ENCODE results near the gene SLC47A2.

The SLC47A2 gene

DNA sequence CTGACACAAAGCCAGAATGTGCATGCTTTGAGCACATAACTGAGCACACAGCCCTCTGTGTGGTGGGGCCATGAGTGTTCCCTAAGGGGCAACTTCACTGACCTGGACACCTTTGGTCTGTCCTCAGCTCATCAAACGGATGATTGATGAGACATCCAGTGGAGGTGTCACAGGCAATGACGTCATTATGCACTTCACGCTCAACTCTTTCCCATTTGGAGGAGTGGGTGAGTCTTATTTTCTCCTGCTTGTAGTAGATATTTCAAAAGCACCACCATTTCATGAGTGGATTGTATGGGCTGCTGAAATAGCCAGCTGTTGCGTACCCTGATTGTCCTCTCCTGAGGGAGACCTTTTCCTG, 51.6 kb downstream of the SLC47A2 start:
- DNase-seq = no peak

DNA sequence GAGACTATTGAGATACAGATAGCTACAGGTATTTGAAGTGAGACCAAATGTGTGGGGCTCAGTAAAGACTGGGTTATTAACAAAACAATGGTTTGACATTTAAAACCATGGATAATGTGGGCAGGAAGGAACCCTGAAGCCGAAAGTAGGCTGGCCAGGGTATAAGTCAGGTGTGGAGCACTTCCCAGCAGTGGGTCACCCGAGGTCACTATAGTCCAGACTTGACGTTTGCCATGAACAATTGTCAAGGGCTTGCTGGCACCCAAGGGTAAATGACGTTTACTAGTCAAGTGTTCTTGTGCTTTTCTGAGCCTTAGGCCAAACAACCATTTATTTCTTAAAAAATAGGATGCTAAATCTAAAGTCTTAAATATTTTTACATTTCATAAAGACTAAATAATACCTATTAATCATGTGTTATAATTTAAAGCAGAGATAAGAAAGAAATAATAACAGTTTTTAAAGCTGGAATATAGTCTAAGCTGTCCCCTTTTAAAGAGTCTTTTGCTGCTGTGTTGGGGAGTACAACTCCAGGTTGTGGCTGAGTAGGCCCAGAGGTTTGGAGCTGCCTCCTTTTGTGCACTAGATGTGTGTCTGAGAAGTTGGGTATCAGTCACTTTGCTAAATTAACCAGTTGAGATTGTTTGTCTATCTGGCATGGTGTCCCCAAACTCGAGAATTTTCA, 52.1 kb downstream of the SLC47A2 start:
- DNase-seq = no peak

GRCh38 chr17:19663097-19663496, 53.3 kb downstream of the SLC47A2 start:
- no peak for DNase-seq

DNA sequence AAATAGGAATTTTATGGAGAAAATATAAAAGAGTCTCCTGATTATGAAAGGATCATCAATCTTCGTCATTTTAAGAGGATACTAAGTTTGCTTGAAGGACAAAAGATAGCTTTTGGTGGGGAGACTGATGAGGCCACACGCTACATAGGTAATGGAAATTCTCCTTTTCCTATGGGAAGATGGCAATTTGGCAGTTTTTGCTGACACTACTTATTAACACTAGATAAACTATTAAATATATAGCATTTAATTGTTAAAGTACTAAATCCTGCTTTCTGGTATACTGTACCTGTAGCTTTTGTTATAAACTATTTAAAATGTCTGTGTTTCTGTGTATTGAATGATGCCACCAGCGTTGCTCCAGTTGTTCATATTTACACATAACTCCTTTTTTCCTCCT, 55.3 kb downstream of the SLC47A2 start:
- DNase-seq = no peak

DNA sequence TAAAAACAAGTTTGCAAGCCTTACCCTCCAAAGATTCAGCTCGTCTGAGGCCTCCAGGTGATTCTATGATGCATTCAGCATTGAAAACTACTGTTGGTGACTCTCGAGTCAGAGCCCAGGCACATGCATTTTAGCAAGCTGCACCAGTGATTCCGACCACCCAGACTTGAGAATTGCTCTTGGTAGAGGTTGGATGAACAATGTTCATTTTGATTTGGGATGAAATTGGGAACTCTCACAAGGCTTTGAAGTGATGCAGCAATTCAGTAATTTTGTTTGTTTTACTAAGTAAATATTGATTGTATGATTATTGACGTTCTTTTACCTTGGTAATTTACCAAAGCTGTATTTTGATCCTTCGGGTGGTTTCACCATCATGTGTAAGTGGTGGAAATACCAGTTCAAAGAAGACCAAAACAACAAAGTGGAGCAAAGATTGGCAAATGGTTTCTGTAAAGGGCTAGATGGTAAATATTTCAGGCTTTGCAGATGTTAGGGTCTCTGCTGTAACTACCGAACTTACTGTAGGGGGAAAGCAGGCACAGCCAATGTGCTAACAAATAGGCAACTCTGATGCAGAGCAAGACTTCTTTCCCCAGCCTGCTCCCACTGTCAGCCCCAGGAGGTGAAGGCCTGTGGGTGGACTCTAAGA, 56.0 kb downstream of the SLC47A2 start:
- no peak for DNase-seq

DNA sequence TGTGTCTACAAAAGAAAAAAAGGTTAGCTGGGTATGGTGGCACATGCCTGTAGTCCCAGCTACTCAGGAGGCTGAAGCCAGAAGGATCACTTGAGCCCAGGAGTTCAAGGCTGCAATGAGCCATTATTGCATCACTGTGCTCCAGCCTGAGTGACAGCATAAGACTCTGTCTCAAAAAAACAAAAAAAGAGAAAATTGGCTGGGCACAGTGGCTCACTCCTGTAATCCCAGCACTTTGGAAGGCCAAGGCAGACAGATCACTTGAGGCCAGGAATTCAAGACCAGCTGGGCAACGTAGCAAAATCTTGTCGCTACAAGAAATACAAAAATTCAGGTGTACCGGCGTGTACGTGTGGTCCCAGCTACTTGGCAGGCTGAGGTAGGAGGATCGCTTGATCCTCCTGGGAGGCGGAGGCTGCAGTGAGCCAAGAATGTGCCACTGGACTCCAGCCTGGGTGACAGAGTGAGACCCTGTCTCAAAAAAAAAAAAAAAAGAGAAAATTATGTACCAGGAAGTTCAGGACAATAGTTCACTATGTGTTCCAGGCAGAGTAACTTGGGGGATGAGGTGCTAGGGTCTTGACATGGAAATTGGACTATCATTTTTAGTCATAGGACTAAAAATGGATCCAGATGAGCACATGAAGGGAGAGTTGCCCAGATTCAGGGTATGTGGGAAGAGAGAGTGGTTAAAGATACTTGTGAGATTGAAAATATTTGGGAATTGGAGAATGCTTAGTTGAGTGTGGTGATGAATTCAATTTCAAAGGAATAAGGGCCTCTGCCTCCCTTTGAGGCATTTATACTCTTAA, 56.8 kb downstream of the SLC47A2 start:
- DNase-seq = no peak

DNA sequence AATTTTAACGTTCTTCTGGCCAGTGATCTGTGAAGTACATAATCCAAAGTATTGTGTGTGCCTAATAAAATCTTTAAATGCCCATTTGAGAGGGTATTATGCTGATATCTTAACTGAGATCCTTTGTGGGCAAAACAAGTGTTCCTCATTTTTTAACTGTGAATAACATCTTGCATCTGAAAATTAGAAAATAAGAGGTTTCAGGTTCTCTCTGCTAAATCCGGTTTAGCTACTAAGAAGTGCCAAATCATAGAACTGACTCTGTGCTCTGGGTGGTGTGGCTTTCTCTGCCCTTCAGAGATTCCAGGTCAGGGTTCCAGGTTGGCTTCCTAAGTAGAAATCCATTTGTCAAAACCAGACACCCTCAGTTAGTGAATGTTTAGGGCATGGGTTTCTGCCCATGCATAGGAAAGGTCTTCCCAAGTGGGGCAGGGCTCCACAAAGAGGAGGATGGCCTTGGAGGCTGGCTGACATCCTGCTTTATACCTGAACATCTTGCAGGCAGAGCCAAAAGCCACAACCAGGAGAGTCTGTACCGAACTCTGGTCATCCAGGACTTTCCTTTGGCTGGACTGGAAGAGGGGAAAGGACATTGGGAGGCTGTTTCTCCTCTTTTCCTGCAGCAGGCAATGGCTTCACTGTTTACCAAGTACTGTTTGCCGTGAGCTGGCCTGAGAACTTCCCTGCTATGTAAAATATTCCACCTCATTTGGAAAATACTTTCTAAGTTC, 59.4 kb downstream of the SLC47A2 start:
- DNase-seq = no peak

DNA sequence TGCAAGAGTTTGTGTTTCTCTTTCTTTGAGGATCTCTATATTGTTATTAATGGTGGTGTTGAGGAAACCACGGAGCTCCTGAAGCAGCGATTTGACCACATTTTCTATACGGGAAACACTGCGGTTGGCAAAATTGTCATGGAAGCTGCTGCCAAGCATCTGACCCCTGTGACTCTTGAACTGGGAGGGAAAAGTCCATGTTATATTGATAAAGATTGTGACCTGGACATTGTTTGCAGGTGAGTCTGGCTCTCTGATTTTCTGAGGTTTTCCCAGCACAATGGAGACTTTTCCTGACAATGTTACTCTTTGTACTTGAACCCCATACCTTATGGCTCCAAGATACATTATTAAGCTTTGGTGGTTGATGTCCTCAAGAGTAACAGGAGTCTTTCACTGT, 60.0 kb downstream of the SLC47A2 start:
- no peak for DNase-seq

- DNase-seq = no peak
These were observed 61.5 kb downstream of the SLC47A2 start for GRCh38 chr17:19654896-19655295.

DNA sequence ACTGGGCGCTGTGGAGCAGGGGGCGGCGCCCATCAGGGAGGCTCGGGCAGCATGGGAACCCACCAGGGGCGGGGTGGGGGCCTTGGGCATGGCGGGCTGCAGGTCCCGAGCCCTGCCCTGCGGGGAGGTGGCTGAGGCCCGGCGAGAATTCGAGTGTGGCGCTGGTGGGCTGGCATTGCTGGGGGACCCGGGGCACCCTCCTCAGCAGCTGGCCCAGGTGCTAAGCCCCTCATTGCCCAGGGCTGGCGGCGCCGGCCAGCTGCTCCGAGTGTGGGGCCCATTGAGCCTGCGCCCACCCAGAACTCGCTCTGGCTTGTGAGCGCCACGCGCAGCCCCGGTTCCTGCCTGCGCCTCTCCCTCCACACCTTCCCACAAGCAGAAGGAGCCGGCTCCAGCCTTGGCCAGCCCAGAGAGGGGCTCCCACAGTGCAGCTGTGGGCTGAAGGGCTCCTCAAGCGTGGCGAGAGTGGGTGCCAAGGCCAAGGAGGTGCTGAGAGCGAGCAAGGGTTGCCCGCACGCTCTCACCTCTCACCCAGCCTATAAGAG, 62.0 kb downstream of the SLC47A2 start:
- no peak for DNase-seq

- no peak for DNase-seq
These were observed 63.8 kb downstream of the SLC47A2 start for GRCh38 chr17:19652595-19652994.

DNA sequence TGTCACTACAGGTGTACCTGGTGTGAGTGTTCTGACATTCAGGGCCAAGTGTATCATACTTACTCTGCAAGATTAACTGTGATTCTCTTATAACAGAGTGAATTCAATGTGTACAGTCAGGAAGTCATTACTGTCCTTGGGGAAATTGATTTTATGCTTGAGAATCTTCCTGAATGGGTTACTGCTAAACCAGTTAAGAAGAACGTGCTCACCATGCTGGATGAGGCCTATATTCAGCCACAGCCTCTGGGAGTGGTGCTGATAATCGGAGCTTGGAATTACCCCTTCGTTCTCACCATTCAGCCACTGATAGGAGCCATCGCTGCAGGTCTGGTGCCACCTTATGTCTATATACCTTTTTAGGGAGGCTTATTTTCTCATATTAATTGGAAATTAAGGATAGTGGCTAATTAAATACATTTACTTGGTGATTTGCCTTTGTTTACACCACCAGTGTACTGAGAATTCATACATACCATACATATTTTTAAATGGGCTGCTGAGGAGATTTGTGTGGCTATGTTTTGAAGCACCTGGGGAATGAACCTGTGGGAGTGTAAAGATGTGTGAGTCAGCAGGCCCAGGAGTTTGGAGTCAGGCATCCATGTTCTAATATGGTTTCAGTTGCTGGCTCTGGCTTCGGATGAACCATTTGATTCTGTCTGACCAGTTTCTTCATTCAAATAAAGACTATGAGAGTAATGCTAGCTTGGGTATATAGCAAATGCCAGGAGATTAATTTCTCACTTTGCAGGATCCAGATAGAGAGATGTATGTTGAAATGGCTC, 64.7 kb downstream of the SLC47A2 start:
- DNase-seq = no peak

- no peak for DNase-seq
These were observed 65.6 kb downstream of the SLC47A2 start for GRCh38 chr17:19650826-19651225.

GRCh38 chr17:19649274-19649541, 67.2 kb downstream of the SLC47A2 start:
- DNase-seq = no peak

DNA sequence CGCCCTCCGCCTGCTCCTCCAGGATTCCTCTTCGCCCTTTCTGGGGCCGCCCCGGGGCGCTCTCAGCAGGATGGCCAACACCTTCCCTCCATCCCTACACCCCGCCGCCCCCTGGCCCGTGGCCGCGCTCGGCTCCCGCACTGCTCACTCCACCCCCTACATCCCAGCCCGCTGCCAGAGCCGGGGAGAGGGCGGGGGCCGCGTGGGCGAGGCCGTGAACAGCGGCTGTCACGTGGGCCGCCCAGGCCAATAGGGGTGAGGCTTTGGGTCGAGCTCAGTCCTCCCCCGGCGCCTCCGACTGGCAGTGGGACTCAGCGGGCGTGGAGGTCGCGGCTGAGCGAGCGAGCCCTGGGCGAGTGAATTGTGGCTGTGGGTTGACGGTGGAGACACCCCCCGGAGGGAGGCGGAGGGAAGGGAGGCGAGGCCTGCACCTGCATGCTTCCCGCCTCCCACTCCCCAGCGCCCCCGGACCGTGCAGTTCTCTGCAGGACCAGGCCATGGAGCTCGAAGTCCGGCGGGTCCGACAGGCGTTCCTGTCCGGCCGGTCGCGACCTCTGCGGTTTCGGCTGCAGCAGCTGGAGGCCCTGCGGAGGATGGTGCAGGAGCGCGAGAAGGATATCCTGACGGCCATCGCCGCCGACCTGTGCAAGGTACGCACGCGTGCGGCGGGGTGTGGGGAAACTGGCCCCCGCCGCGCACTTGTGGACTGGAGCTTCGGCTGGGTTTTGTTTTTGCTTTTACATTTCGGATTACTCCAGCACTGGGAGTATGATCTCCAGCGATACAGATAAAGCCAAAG, 67.7 kb downstream of the SLC47A2 start, which contains the start of gene ALDH3A2:
Gene ALDH3A2 (plus strand): TSS at position 277 of the 799 bp plus-strand sequence. CDS start 221 bp downstream, at position 498.
- peak; percentile 92 for DNase-seq

DNA sequence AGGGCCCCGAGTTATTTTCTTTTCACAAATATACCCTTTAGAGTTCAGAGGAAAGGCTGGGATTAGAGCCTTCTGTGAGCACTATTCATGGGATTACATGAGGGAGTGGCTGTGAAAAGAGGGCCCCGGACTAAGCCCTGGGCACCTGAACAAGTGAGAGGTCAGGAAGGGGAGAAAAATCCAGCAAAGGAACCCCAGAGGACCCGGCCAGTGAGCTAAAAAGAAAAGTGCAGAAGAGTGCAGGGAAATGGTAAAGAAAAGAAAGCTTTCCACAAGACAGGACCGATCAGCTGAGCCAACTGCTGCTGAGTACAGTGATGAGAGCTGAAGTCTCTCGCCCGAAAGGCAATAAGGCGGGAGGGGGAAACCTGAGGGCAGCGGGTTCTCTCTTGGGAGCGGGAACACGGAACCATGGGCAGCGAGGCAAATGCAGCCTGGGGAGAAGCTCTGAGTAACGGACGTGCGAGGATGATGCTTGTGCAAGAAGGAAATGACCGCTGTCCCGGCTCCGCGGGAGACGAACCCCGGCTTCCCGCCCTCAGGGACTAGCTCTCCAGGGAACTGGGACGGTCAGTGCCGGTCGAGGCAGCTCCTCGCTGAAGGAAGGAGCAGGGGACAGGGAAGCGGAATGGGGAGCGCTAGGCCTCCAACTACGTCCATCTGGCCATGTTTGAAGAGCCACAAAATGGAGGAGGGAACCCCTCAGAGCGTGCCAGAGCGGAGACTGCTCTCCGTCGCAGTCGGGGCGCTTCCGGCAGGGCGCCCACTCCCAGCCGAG, 68.5 kb downstream of the SLC47A2 start:
- DNase-seq = no peak

DNA sequence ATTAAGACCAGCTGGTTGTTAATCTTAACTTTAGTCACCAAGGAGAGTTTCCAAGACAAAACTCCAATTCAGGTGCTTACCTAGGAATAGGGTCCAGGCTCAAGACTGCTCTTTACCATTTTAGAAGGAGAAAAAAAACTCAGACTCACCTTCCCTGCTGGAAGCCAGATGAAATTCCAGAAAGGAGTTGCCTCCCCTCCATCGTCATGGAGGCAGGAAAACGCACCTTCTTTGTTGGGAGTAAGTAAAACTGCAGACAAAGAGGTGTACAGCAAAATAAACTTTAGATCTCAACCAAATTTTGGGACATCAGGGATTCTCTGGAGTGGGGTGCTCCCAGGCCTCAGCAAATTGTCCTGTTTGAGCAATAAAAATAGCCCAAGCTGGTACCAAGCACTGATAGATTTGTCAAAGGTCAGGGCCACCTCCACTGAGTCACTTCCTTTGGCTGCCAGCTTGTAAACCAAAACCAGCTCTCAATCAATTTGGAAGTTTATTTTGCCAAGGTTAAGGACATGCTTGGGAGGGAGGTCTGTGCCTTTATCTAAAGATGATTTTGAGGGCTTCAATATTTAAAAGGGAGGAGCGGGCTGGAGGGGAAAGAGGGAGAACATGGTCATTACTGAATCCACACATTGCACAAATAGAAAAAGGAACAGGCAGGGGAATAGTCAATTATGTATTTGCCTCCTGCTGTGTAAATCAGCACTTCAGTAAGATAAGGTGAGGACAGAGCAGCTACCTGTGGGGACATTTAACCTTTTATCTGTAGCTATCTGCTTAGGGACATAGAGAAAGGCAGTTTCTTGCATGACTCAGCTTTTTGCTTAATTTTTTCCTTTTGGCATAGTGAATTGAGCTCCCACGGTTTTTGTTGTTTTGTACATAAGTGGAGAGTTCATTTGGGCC, 69.3 kb downstream of the SLC47A2 start:
- no peak for DNase-seq

GRCh38 chr17:19645734-19646201, 70.6 kb downstream of the SLC47A2 start:
- DNase-seq = peak; percentile 14

DNA sequence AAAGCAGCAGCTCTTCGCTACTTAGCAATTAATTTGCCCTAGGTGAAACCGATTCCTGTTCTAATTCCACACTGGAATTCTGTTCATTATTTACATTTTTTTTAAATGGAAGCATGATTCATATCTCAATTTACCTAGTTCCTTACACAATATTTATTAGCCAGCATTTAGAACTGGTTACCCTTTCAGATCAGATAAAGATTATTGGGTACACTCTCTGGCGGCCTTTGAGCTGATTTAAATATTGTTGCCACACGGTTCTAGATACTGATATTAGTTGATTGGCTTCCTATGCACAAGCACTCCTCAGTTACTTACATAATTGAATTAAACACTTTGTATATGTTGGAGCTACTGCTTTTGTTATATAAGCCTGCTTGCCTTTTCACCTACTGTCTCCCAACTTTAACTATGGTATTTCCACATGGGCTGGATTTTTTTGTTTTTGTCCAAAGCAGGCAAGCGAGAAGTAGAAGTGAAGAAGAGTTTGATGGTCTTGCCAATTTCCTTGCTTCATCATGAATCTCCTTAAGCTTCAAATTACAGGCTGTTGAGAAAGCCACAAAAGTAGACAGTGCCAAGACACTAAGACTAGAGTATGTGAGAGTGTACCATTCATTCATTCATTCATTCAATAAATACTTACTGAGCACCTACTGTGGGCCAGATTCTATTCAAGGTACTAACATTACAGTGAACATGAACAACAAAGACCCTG, 71.7 kb downstream of the SLC47A2 start:
- no peak for DNase-seq

Measured in effector CD8-positive, alpha-beta T cell (primary cell).